Mesendoderm (in vitro differentiated cells): ENCODE data around the gene RARRES2.

ENCODE experiments used
- DNase-seq: peaks from one replicate; pipeline ENCODE4 v3.0.0; 2013
- H2AK5ac ChIP-seq: 2 replicates; pipeline ENCODE4 v1.6.1; 2013; ENCODE audit warnings: low read length, inconsistent platforms
- H2BK120ac ChIP-seq: 2 replicates; pipeline ENCODE4 v1.6.1; 2013; ENCODE audit warnings: low read depth, mild to moderate bottlenecking, low read length, moderate library complexity, mixed read lengths
- H2BK15ac ChIP-seq: replicated peaks from 2 replicates; pipeline ENCODE4 v1.6.1; 2013; ENCODE audit warnings: low read depth, mild to moderate bottlenecking, moderate library complexity
- H2BK5ac ChIP-seq: 2 replicates; pipeline ENCODE4 v1.6.1; 2013; ENCODE audit warnings: low read length, inconsistent platforms
- H3K18ac ChIP-seq: 2 replicates; pipeline ENCODE4 v1.6.1; 2013; ENCODE audit warnings: mild to moderate bottlenecking, low read length, mixed read lengths
- H3K23ac ChIP-seq: one replicate; pipeline ENCODE4 v1.6.1; 2013; ENCODE audit warnings: low read length
- H3K27ac ChIP-seq: 2 replicates; pipeline ENCODE4 v1.5.1; 2013; ENCODE audit warnings: low read depth, mild to moderate bottlenecking, inconsistent platforms, low read length, moderate library complexity
- H3K27me3 ChIP-seq: 2 replicates; pipeline ENCODE4 v1.6.1; 2013; ENCODE audit warnings: low read length, control low read depth, mild to moderate bottlenecking, inconsistent platforms; ENCODE audit not compliant: insufficient read depth, poor library complexity
- H3K36me3 ChIP-seq: 2 replicates; pipeline ENCODE4 v1.6.1; 2013; ENCODE audit warnings: low read length, inconsistent platforms; ENCODE audit not compliant: control insufficient read depth, insufficient read depth
- H3K4ac ChIP-seq: one replicate; pipeline ENCODE4 v1.6.1; 2013; ENCODE audit warnings: low read depth, mild to moderate bottlenecking, low read length, moderate library complexity
- H3K4me1 ChIP-seq: 2 replicates; pipeline ENCODE4 v1.6.1; 2013; ENCODE audit warnings: low read depth, low read length, inconsistent platforms; ENCODE audit not compliant: control insufficient read depth
- H3K4me2 ChIP-seq: 2 replicates; pipeline ENCODE4 v1.6.1; 2013; ENCODE audit warnings: low read length
- H3K4me3 ChIP-seq: 2 replicates; pipeline ENCODE4 v1.5.1; 2013; ENCODE audit warnings: mild to moderate bottlenecking, low read length
- H3K56ac ChIP-seq: one replicate; pipeline ENCODE4 v1.6.1; 2013; ENCODE audit warnings: low read length
- H3K79me1 ChIP-seq: 2 replicates; pipeline ENCODE4 v1.6.1; 2013; ENCODE audit warnings: low read length, inconsistent platforms
- H3K79me2 ChIP-seq: 2 replicates; pipeline ENCODE4 v1.6.1; 2013; ENCODE audit warnings: mild to moderate bottlenecking, low read length; ENCODE audit not compliant: control insufficient read depth, insufficient read depth
- H3K9ac ChIP-seq: 2 replicates; pipeline ENCODE4 v1.6.1; 2013; ENCODE audit warnings: low read length, inconsistent platforms
- H4K5ac ChIP-seq: one replicate; pipeline ENCODE4 v1.6.1; 2013; ENCODE audit warnings: low read length
- H4K8ac ChIP-seq: one replicate; pipeline ENCODE4 v1.6.1; 2013; ENCODE audit warnings: low read depth, mild to moderate bottlenecking, control low read depth, low read length, moderate library complexity
- WGBS: extraction: QIAGEN DNeasy Blood & Tissue Kit; methylation state at CpG from one replicate; pipeline ENCODE4 v1.1.7; 2013; ENCODE audit warnings: low lambda C conversion rate, missing lambda C conversion rate; ENCODE audit not compliant: insufficient coverage; ENCODE audit errors: extremely low coverage; 5-methylcytosine and 5-hydroxymethylcytosine counted together

The RARRES2 gene

GRCh38 chr7:150375662-150376521 lies 34.5 kb upstream of the RARRES2 start:
- H4K8ac ChIP-seq = no peak overlapping the region
- H3K4ac ChIP-seq = no peak overlapping the region
- H3K9ac ChIP-seq = no peak overlapping the region
- H3K23ac ChIP-seq = no peak overlapping the region
- H3K27me3 ChIP-seq = no peaks in the 10 kb centered on the region
- H4K5ac ChIP-seq = no peak overlapping the region
- no CpG with 5 or more reads among the region's 10 CpGs for WGBS
- H2BK120ac ChIP-seq = no peak overlapping the region
- peaks cover 31% of the 10 kb centered on the region for H3K79me2 ChIP-seq
- H3K4me1 ChIP-seq = peaks cover 25% of the 10 kb centered on the region
- H2AK5ac ChIP-seq = no peak overlapping the region
- no peak overlapping the region for H3K18ac ChIP-seq
- H3K79me1 ChIP-seq = peaks cover 20% of the 10 kb centered on the region
- H3K4me3 ChIP-seq = no peak overlapping the region
- H3K27ac ChIP-seq = no peak overlapping the region
- no peak overlapping the region for H2BK5ac ChIP-seq
- no peak overlapping the region for H3K4me2 ChIP-seq
- no peak for DNase-seq
- peak overlapping the region; percentile 74 for H3K56ac ChIP-seq
- H3K36me3 ChIP-seq = no peaks in the 10 kb centered on the region
- H2BK15ac ChIP-seq = no peak overlapping the region

DNA sequence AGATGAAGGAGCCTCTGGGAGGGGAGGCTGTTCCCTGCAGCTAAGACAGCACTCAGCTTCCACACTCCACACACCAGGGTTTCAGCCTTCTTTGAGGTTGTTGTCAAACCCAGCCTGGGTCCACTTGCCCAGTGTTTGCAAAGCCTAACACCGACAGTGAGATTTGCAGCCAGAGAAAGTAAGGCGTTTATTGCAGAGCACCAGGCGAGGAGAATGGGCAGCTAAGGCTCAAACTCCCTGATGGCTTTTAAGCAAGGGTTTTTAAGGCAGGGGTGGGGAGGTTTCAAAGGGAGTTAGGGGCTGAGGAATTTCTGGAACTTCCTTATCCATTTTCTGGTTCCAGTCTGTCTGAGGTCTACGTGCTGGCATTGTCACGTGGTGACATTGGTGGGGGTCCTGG lies 33.0 kb upstream of the RARRES2 start:
- peak overlapping the region; percentile 83 for H3K27ac ChIP-seq
- no peak overlapping the region for H4K5ac ChIP-seq
- H2AK5ac ChIP-seq = no peak overlapping the region
- H3K4me3 ChIP-seq = no peak overlapping the region
- peak overlapping the region; percentile 17 for H3K56ac ChIP-seq
- peaks cover 37% of the 10 kb centered on the region for H3K79me2 ChIP-seq
- WGBS = no CpG with 5 or more reads among the region's 5 CpGs
- peak; percentile 95 for DNase-seq
- H3K27me3 ChIP-seq = no peaks in the 10 kb centered on the region
- H2BK120ac ChIP-seq = no peak overlapping the region
- no peak overlapping the region for H3K4me2 ChIP-seq
- no peak overlapping the region for H3K23ac ChIP-seq
- peak overlapping the region; percentile 45 for H2BK5ac ChIP-seq
- peaks cover 3% of the 10 kb centered on the region for H3K36me3 ChIP-seq
- peak overlapping the region; percentile 2 for H3K9ac ChIP-seq
- peak overlapping the region; percentile 39 for H3K4ac ChIP-seq
- no peak overlapping the region for H4K8ac ChIP-seq
- H3K4me1 ChIP-seq = peaks cover 22% of the 10 kb centered on the region
- H3K79me1 ChIP-seq = peaks cover 25% of the 10 kb centered on the region
- no peak overlapping the region for H2BK15ac ChIP-seq
- no peak overlapping the region for H3K18ac ChIP-seq

DNA sequence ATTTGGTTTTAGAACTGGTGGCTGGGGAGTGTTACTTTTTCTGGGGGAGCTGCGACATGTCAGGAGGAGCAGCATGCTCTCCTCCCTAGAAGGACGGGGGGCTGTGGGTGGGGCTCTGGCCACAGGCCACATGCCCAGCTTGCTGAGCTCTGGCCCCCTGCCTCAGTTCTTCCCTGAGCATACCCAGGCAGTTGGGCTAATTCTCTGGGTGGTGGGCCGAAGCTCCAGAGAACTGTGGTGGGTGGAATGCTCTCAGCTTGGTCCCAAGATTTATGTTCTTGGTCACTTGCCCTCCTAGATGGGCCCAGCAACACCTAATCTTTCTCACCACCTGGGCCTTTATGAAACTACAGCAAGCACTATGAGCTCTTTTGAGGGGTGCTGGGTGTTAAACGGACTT lies 32.6 kb upstream of the RARRES2 start:
- no peak overlapping the region for H3K4me2 ChIP-seq
- DNase-seq = no peak
- H2BK120ac ChIP-seq = no peak overlapping the region
- peak overlapping the region; percentile 45 for H2BK5ac ChIP-seq
- peaks cover 22% of the 10 kb centered on the region for H3K4me1 ChIP-seq
- H3K27me3 ChIP-seq = no peaks in the 10 kb centered on the region
- H4K5ac ChIP-seq = no peak overlapping the region
- H3K79me1 ChIP-seq = peaks cover 25% of the 10 kb centered on the region
- no peak overlapping the region for H2AK5ac ChIP-seq
- peak overlapping the region; percentile 2 for H3K9ac ChIP-seq
- H3K4ac ChIP-seq = peak overlapping the region; percentile 39
- peaks cover 41% of the 10 kb centered on the region for H3K79me2 ChIP-seq
- WGBS = no CpG with 5 or more reads among the region's 4 CpGs
- no peak overlapping the region for H3K4me3 ChIP-seq
- no peak overlapping the region for H3K18ac ChIP-seq
- H2BK15ac ChIP-seq = no peak overlapping the region
- no peak overlapping the region for H4K8ac ChIP-seq
- H3K23ac ChIP-seq = no peak overlapping the region
- peak overlapping the region; percentile 17 for H3K56ac ChIP-seq
- peaks cover 3% of the 10 kb centered on the region for H3K36me3 ChIP-seq
- peak overlapping the region; percentile 83 for H3K27ac ChIP-seq

GRCh38 chr7:150373049-150373801 lies 31.8 kb upstream of the RARRES2 start:
- Histone ChIP-seq H3K27me3 (no peaks in the 10 kb centered on the region), H3K4me3 (no peak overlapping the region), H3K79me2 (peaks cover 43% of the 10 kb centered on the region), H3K4me1 (peaks cover 22% of the 10 kb centered on the region), H3K23ac (peak overlapping the region; percentile 91), H2BK120ac (no peak overlapping the region), H4K5ac (no peak overlapping the region), H3K4ac (no peak overlapping the region), H3K4me2 (no peak overlapping the region), H2AK5ac (no peak overlapping the region), H4K8ac (no peak overlapping the region), H3K56ac (peak overlapping the region; percentile 73), H2BK15ac (no peak overlapping the region), H3K9ac (peak overlapping the region; percentile 31), H3K27ac (no peak overlapping the region), H3K36me3 (peaks cover 3% of the 10 kb centered on the region), H3K18ac (no peak overlapping the region), H3K79me1 (peaks cover 25% of the 10 kb centered on the region), H2BK5ac (no peak overlapping the region)
- peak; percentile 55 for DNase-seq
- no CpG with 5 or more reads among the region's 21 CpGs for WGBS

- peaks cover 43% of the 10 kb centered on the region for H3K79me2 ChIP-seq
- no peak overlapping the region for H4K8ac ChIP-seq
- H2BK5ac ChIP-seq = no peak overlapping the region
- H3K36me3 ChIP-seq = peaks cover 3% of the 10 kb centered on the region
- WGBS = no CpG with 5 or more reads among the region's 79 CpGs
- no peak overlapping the region for H3K4me3 ChIP-seq
- no peak overlapping the region for H4K5ac ChIP-seq
- no peaks in the 10 kb centered on the region for H3K27me3 ChIP-seq
- no peak overlapping the region for H2AK5ac ChIP-seq
- no peak overlapping the region for H3K23ac ChIP-seq
- no peak overlapping the region for H3K18ac ChIP-seq
- H3K4me2 ChIP-seq = no peak overlapping the region
- H2BK120ac ChIP-seq = no peak overlapping the region
- peaks cover 19% of the 10 kb centered on the region for H3K4me1 ChIP-seq
- H3K79me1 ChIP-seq = peaks cover 25% of the 10 kb centered on the region
- H3K4ac ChIP-seq = no peak overlapping the region
- peak overlapping the region; percentile 35 for H3K56ac ChIP-seq
- no peak for DNase-seq
- H3K27ac ChIP-seq = no peak overlapping the region
- H3K9ac ChIP-seq = no peak overlapping the region
- no peak overlapping the region for H2BK15ac ChIP-seq
These were observed 31.0 kb upstream of the RARRES2 start for GRCh38 chr7:150372271-150373048.
